Measurements from ENCODE around the gene SIN3B. TPM values are rescaled to one million over a fixed set of nuclear protein-coding genes. Genes with fewer than 3 reads are reported as not detected.

The SIN3B gene
- total RNA-seq, 1 donor from 2014 or later = 73.1 TPM

DNA sequence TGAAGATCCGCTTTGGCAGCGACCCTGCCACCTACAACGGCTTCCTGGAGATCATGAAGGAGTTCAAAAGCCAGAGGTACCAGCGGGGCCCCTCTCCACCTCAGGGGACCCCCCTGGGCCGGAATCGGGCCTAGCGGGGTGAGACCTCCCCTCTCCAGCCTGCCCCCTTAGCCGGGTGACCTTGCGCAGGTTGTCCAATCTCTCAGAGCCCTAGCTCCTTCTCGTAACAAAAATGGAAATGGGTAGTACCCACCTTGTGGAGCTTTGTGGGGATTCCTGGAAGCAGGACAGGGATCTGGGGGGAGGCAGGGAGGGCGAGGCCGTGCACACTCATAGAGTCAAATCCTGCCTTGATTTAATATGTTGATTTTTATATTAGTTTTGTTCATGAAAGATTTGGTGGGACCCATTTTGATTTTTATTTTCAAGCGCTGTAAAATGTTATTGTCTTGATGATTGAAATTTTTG lies 658 bp downstream of the SIN3B start:
- TF ChIP-seq, protein P1, sequence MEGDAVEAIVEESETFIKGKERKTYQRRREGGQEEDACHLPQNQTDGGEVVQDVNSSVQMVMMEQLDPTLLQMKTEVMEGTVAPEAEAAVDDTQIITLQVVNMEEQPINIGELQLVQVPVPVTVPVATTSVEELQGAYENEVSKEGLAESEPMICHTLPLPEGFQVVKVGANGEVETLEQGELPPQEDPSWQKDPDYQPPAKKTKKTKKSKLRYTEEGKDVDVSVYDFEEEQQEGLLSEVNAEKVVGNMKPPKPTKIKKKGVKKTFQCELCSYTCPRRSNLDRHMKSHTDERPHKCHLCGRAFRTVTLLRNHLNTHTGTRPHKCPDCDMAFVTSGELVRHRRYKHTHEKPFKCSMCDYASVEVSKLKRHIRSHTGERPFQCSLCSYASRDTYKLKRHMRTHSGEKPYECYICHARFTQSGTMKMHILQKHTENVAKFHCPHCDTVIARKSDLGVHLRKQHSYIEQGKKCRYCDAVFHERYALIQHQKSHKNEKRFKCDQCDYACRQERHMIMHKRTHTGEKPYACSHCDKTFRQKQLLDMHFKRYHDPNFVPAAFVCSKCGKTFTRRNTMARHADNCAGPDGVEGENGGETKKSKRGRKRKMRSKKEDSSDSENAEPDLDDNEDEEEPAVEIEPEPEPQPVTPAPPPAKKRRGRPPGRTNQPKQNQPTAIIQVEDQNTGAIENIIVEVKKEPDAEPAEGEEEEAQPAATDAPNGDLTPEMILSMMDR (IDR thresholded peaks at IDR 0.05) = no peak
- no peaks in the 10 kb centered on the region for H3K9me3 Mint-ChIP-seq
- no peak for ATAC-seq (ENCODE audit: low read depth)

DNA sequence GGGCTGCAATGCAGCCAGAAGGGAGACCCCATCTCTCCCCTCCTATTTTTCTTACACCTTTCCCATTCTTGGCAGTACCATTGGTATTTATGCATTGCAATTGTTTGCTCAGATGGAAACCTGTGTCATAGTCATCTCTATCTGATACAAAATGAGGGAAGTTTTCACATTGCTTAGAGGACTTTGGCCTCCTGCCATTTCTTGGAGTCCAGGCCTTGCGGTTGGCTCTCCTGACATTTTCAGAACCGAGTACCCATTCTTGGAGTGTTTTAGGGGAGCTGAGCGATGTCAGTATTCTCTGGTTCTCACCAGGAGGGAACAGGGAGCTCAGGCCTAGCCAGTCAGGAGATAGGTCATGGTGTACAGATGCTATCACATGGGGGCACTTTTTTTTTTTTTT lies 1.5 kb downstream of the SIN3B start:
- ATAC-seq (ENCODE audit: low read depth) (no peak), DNase-seq (no peak)
- Mint-ChIP-seq H3K27me3 (peaks cover 16% of the 10 kb centered on the region), H3K27ac (peak overlapping the region; percentile 74), H3K4me1 (peaks cover 45% of the 10 kb centered on the region), H3K9me3 (no peaks in the 10 kb centered on the region), H3K4me3 (peak overlapping the region; percentile 86), H3K36me3 (ENCODE audit: low read depth) (peaks cover 36% of the 10 kb centered on the region)
- ChIA-PET POLR2A (interaction anchor here (0.5 kb wide), 1 partner anchor 1658 kb away, joined by 4 read pairs; no protein-coding TSS in a partner anchor), CTCF (no interaction called here)
- TF ChIP-seq, protein P1 (IDR thresholded peaks at IDR 0.05) = no peak
- intact Hi-C loops (cut with micrococcal nuclease) = loop anchor here (5.0 to 10.0 kb wide), 3 partner anchors 56 to 243 kb away; partner anchors contain the start of gene NWD1

More for the DNA sequence above, 658 bp downstream of the SIN3B start:
- Mint-ChIP-seq H3K4me3 (peak overlapping the region; percentile 86), H3K4me1 (peaks cover 50% of the 10 kb centered on the region), H3K27ac (peak overlapping the region; percentile 74), H3K36me3 (ENCODE audit: low read depth) (peaks cover 35% of the 10 kb centered on the region), H3K27me3 (peaks cover 24% of the 10 kb centered on the region)
- no peak for DNase-seq
- POLR2A ChIA-PET = interaction anchor here (0.5 kb wide), 1 partner anchor 53 kb away, joined by 3 read pairs; no protein-coding TSS in a partner anchor
- CTCF ChIA-PET = interaction anchor here (1.2 kb wide), 1 partner anchor 115 kb away, joined by 5 read pairs; no protein-coding TSS in a partner anchor
- intact Hi-C loops (cut with micrococcal nuclease) = loop anchor here (2.0 to 10.0 kb wide), 4 partner anchors 55 to 243 kb away; partner anchors contain the start of gene NWD1

DNA sequence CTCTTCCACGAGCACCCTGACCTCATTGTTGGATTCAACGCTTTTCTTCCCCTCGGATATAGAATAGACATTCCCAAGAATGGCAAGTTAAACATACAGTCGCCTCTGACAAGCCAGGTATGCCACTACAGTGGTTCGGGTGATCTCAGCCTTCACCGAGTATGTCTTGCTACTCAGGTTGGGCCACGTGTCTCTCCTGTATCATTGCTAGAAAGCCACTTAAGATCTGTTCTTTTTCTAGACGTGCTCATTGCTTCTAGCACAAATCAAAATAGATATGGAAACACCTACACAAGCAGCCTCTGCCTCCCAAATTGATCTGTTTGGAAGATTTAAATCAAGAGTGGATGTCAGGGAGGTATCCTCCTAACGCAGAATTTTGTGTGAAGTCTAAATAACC lies 2.3 kb downstream of the SIN3B start:
- Mint-ChIP-seq H3K36me3 (ENCODE audit: low read depth) (peaks cover 43% of the 10 kb centered on the region), H3K27me3 (peaks cover 9% of the 10 kb centered on the region), H3K4me1 (peaks cover 54% of the 10 kb centered on the region), H3K9me3 (no peaks in the 10 kb centered on the region), H3K4me3 (no peak overlapping the region), H3K27ac (no peak overlapping the region)
- ChIA-PET CTCF (no interaction called here), POLR2A (no interaction called here)
- DNase-seq (no peak), ATAC-seq (ENCODE audit: low read depth) (no peak)
- TF ChIP-seq, protein P1 (IDR thresholded peaks at IDR 0.05) = no peak
- intact Hi-C loops (cut with micrococcal nuclease) = loop anchor here (5.0 to 10.0 kb wide), 3 partner anchors 57 to 244 kb away; partner anchors contain the start of gene NWD1

DNA sequence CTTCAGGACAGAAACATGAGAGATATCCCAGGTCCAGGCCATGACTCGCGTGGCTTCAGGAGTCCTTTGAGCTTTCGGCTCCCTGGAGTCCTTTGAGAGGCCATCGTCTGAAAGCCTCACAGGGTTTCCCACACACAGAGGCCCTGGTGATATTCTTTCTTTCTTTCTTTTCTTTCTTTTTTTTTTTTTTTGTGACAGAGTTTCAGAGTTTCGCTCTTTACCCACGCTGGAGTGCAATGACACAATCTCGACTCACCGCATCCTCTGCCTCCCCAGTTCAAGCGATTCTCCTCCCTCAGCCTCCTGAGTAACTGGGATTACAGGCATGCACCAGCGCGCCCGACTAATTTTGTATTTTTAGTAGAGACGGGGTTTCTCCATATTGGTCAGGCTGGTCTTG lies 5.5 kb downstream of the SIN3B start:
- ATAC-seq (ENCODE audit: low read depth) (no peak), DNase-seq (no peak)
- Mint-ChIP-seq H3K9me3 (no peaks in the 10 kb centered on the region), H3K4me1 (peaks cover 55% of the 10 kb centered on the region), H3K27ac (peak overlapping the region; percentile 80), H3K27me3 (no peaks in the 10 kb centered on the region), H3K36me3 (ENCODE audit: low read depth) (peaks cover 68% of the 10 kb centered on the region), H3K4me3 (no peak overlapping the region)
- CTCF ChIA-PET = interaction anchor here (0.6 to 3.0 kb wide), 2 partner anchors 217 to 433 kb away, joined by 3 to 16 read pairs; partner anchors contain the start of gene BABAM1
- intact Hi-C loops (cut with micrococcal nuclease) = loop anchor here (5.0 to 10.0 kb wide), 4 partner anchors 60 to 247 kb away; partner anchors contain the start of gene NWD1
- TF ChIP-seq, protein P1 (IDR thresholded peaks at IDR 0.05) = no peak
- POLR2A ChIA-PET = interaction anchor here (0.9 kb wide), 1 partner anchor 59 kb away, joined by 4 read pairs; no protein-coding TSS in a partner anchor
